Breast epithelium (tissue), 4 donors: ENCODE measurements around the gene CNTD1. TPM values are rescaled to one million over a fixed set of nuclear protein-coding genes. Genes with fewer than 3 reads are reported as not detected.

Experiments used
- DNase-seq, 2 donors: peaks; one replicate each; pipeline ENCODE4 v3.0.0-alpha.2; 2019; ENCODE audit warnings: low spot score in 2 of 2
- H3K27ac ChIP-seq, 2 donors: fragments of 200-600 bp; sonication (generic) in 1 of 2; one replicate each; pipeline ENCODE4 v1.5.1; 2016 to 2019; ENCODE audit warnings: mild to moderate bottlenecking in 1 of 2
- H3K27me3 ChIP-seq, 2 donors: fragments of 200-600 bp; sonication (generic) in 1 of 2; one replicate each; pipeline versions ENCODE4 v1.5.1 to v1.6.0; 2017 to 2019; ENCODE audit warnings: control low read depth in 1 of 2, mild to moderate bottlenecking in 1 of 2
- H3K36me3 ChIP-seq: fragments of 200-600 bp; one replicate; pipeline ENCODE4 v1.5.1; 2019
- H3K4me1 ChIP-seq, 2 donors: fragments of 200-600 bp; sonication (generic); one replicate each; pipeline ENCODE4 v1.5.1; 2016 to 2019; ENCODE audit warnings: control low read depth in 1 of 2
- H3K4me3 ChIP-seq, 3 donors: fragments of 200-600 bp; sonication (generic); 1 replicate in 2 of 3; 2 replicates in 1 of 3; pipeline ENCODE4 v1.5.1; 2016 to 2019; ENCODE audit warnings: mild to moderate bottlenecking in 3 of 3, moderate library complexity in 2 of 3
- H3K9me3 ChIP-seq, 2 donors: fragments of 200-600 bp; sonication (generic) in 1 of 2; one replicate each; pipeline ENCODE4 v1.5.1; 2016 to 2019; ENCODE audit warnings: control low read depth in 1 of 2
- POLR2A ChIP-seq: fragments of 450-650 bp; IDR thresholded peaks from one replicate; pipeline ENCODE4 v1.6.1; 2016; ENCODE audit warnings: antibody characterized with exemption, mild to moderate bottlenecking, moderate library complexity
- POLR2AphosphoS5 ChIP-seq, 3 donors: sonication (generic); formaldehyde crosslinking; IDR thresholded peaks; one replicate each; pipeline ENCODE4 v1.6.1; 2017; ENCODE audit warnings: antibody characterized with exemption in 3 of 3
- intact Hi-C: fragments of 100-400 bp; cut with DNase I; formaldehyde crosslinking; loops from one replicate; pipeline ENCODE4 v1.15.1; 2023; ENCODE audit warnings: low total_unique reads
- total RNA-seq, 3 donors: library from RNA; depleted of rRNA; stranded (reverse); fragments of >200 nt; gene quantifications; one replicate each; pipeline ENCODE4 v1.1.0, GENCODE V29; 2016
- TF ChIP-seq, protein P1 (sequence below), 3 donors: fragments of 450-650 bp; IDR thresholded peaks; one replicate each; pipeline ENCODE4 v1.5.1; 2016 to 2017; ENCODE audit warnings: antibody characterized with exemption in 3 of 3, mild to moderate bottlenecking in 3 of 3, moderate library complexity in 3 of 3

CNTD1 gene, protein sequence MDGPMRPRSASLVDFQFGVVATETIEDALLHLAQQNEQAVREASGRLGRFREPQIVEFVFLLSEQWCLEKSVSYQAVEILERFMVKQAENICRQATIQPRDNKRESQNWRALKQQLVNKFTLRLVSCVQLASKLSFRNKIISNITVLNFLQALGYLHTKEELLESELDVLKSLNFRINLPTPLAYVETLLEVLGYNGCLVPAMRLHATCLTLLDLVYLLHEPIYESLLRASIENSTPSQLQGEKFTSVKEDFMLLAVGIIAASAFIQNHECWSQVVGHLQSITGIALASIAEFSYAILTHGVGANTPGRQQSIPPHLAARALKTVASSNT
- total RNA-seq, result under 1 TPM in 1 of 3 donors, not detected in 2; 0.59 TPM

DNA sequence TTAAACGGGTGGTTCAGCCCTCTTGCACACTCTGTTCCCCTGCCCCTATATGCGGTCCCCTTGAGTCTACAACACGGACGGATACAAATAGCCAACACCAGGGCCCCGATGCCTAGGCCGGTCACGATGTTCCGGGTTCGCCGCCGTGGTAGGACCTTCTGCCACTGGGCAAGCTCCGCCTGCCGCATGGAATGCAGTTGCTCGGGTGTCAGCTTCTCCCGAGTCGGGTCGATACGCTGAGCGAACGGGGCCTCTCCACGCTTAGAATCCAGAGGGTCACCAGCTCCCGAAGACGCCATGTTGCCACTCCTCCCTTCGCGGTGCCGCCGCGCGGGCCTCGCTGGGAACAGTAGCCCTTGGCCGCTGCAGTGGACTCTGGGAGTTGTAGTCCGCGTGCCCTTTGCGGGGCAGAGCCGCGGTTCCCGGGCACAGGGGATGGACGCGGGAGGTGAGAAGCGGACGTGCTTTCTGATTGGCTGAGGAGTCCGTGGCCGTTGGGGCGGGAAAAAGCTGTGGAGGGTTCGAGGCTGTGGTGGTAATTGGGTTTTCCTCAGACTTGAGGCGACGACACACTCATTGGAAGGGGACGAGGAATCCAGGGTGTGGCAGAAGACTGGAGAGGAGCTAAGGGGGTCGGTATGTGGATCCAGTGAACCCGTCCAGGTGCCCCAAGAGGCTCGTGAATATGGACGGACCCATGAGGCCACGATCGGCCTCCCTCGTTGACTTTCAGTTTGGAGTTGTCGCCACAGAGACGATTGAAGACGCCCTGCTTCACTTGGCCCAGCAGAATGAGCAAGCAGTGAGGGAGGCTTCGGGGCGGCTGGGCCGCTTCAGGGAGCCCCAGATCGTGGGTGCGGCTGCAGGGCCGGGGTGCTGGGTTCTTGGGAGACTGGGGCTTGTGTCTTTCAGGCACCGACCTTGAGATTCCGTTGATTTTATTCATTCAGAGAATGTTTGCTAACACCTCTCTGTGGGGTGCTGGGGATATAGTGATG is at the start of gene CNTD1, which contains the start of gene COA3:
TSS of gene CNTD1 (plus strand) at position 479 of the 998 bp plus-strand sequence. CDS start at position 686, 207 bp downstream.
TSS of gene COA3 (minus strand) at position 322 of the 998 bp plus-strand sequence. CDS start at position 299, 23 bp downstream.
- H3K4me1 ChIP-seq, result peaks cover 4 to 12% of the 10 kb centered on the region in 2 donors
- peak within 1 kb of the TSS; percentile 71 to 88 (median 75) for H3K4me3 ChIP-seq
- peak; percentile 63 to 79 for DNase-seq
- peak within 1 kb of the TSS; percentile 81 for H3K27ac ChIP-seq
- peak; percentile 38 to 61 (median 48) for TF ChIP-seq POLR2AphosphoS5 (IDR thresholded peaks at IDR 0.05)
- TF ChIP-seq, protein P1, sequence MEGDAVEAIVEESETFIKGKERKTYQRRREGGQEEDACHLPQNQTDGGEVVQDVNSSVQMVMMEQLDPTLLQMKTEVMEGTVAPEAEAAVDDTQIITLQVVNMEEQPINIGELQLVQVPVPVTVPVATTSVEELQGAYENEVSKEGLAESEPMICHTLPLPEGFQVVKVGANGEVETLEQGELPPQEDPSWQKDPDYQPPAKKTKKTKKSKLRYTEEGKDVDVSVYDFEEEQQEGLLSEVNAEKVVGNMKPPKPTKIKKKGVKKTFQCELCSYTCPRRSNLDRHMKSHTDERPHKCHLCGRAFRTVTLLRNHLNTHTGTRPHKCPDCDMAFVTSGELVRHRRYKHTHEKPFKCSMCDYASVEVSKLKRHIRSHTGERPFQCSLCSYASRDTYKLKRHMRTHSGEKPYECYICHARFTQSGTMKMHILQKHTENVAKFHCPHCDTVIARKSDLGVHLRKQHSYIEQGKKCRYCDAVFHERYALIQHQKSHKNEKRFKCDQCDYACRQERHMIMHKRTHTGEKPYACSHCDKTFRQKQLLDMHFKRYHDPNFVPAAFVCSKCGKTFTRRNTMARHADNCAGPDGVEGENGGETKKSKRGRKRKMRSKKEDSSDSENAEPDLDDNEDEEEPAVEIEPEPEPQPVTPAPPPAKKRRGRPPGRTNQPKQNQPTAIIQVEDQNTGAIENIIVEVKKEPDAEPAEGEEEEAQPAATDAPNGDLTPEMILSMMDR (IDR thresholded peaks at IDR 0.05), result no peak
- intact Hi-C loops, result no loop called here
- H3K27me3 ChIP-seq, result no peaks in the 10 kb centered on the region
- H3K36me3 ChIP-seq, result no peaks in the 10 kb centered on the region
- no peaks in the 10 kb centered on the region for H3K9me3 ChIP-seq

DNA sequence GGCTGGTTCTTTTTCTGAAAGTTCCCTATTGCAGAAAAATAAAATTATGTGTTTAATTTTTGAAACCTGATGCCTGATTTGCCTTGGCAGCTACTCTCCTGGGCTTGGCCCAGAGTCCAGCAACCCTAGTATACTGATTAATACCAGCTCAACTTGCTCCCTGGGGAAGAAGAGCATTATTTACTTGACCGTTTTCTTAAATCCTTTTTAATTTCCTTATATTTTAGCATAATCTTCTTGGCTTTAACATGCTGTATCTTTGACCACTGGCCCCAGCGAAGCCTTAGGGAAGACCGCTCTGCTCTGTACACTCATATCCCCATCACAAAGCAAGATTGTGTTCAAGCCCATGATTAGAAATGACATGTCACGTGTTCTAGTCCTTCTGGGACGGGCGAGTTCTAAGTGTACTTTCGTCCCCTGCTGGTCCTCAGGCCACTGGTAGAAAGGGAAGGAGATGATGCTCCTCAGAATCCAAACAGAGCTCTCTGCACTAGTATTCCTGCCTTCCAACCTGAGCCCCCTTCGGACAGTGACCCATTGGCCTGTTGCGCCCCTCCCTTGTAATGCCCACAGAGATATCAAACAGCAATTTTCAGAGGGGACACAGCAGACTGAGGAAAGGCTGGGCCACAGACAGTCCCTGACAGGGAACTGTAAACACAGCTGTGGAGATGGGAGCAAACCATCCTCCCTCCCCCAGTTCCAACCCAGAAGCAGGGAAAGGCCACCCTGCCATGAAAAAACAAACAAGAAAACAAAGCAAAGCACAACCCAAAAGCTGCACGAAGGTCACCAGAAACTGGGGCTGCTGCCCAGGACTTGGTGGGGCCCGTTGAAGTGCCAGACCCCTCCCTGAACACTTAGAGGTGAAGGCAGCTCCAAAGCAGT is 49.5 kb upstream of the CNTD1 start:
- Histone ChIP-seq H3K36me3 (no peaks in the 10 kb centered on the region), H3K4me1 (peaks cover 0 to 3% of the 10 kb centered on the region in 2 donors), H3K27ac (peak overlapping the region; percentile 69 to 90), H3K9me3 (no peaks in the 10 kb centered on the region), H3K27me3 (no peaks in the 10 kb centered on the region), H3K4me3 (no peak overlapping the region)
- no peak for DNase-seq
- peak in 1 of 3 donors; percentile 11 for TF ChIP-seq POLR2AphosphoS5 (IDR thresholded peaks at IDR 0.05)
- no peak for TF ChIP-seq POLR2A
- TF ChIP-seq, protein P1 (IDR thresholded peaks at IDR 0.05), result no peak
- intact Hi-C loops, result no loop called here

DNA sequence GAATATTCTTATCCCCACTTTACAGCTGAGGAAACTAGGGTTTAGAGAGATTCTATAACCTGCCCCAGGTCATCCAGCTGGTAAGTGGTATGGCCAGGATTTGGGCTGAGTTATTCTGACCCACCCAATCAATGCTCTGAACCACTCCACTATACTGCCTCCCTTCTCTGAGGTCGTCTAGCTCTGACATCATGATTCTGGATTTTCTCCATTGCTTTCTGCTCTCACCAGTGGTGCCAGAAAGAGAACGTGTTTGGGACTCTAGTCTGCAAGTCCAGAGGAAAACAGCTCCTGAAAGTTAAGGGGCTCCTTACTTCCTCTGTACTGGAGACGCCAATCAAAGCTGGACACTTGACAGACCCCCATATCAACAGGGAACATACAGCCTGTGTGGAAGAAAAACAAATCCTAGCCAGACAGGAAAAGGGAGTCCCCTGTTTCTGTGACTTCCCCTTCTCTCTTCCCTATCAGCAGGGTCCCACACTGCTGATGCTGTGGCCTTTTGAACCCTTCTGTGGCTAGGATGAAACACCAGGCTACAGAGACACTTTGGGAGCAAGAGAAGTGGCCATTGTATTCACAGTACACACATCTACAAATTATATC is 47.8 kb upstream of the CNTD1 start:
- Histone ChIP-seq H3K27me3 (no peaks in the 10 kb centered on the region), H3K9me3 (no peaks in the 10 kb centered on the region), H3K27ac (peak overlapping the region; percentile 69 to 90), H3K36me3 (no peaks in the 10 kb centered on the region), H3K4me3 (no peak overlapping the region), H3K4me1 (no peaks in the 10 kb centered on the region)
- TF ChIP-seq POLR2A (no peak), POLR2AphosphoS5 (IDR thresholded peaks at IDR 0.05) (no peak)
- TF ChIP-seq, protein P1 (IDR thresholded peaks at IDR 0.05), result no peak
- no peak for DNase-seq
- intact Hi-C loops, result no loop called here

DNA sequence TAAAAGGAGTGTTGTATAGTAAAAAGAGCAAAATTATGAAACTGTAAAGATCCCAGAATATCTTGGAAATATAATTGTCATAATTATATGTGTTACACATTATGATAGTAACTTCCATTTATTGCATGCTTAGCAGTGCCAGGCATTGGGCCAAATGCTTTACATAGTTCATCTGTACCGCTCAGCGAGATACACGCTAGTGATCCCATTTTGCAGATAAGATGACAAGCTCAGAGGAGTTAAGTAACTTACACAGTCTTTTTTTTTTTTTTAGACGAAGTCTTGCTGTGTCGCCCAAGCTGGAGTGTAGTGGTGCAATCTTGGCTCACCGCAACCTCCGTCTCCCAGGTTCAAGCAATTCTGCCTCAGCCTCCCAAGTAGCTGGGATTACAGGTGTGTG is 47.0 kb upstream of the CNTD1 start:
- Histone ChIP-seq H3K9me3 (no peaks in the 10 kb centered on the region), H3K4me1 (no peaks in the 10 kb centered on the region), H3K27me3 (no peaks in the 10 kb centered on the region), H3K4me3 (no peak overlapping the region), H3K36me3 (no peaks in the 10 kb centered on the region), H3K27ac (no peak overlapping the region)
- DNase-seq, result no peak
- intact Hi-C loops, result no loop called here
- TF ChIP-seq POLR2A (no peak), POLR2AphosphoS5 (IDR thresholded peaks at IDR 0.05) (no peak)
- TF ChIP-seq, protein P1 (IDR thresholded peaks at IDR 0.05), result no peak
